ENCODE measurements around the gene VRK2.
"Not testable (repeated sequence)": the region's sequence is repeated elsewhere in the genome, so short reads cannot be mapped to it uniquely, and the experiment has no call there.

VRK2 gene

GRCh38 chr2:58055033-58055786 lies 8.6 kb downstream of the VRK2 start:
- DNase-seq (ENCODE audit: low spot score), result no peak

GRCh38 chr2:58056192-58056916 lies 9.7 kb downstream of the VRK2 start:
- DNase-seq (ENCODE audit: low spot score), result no peak

DNA sequence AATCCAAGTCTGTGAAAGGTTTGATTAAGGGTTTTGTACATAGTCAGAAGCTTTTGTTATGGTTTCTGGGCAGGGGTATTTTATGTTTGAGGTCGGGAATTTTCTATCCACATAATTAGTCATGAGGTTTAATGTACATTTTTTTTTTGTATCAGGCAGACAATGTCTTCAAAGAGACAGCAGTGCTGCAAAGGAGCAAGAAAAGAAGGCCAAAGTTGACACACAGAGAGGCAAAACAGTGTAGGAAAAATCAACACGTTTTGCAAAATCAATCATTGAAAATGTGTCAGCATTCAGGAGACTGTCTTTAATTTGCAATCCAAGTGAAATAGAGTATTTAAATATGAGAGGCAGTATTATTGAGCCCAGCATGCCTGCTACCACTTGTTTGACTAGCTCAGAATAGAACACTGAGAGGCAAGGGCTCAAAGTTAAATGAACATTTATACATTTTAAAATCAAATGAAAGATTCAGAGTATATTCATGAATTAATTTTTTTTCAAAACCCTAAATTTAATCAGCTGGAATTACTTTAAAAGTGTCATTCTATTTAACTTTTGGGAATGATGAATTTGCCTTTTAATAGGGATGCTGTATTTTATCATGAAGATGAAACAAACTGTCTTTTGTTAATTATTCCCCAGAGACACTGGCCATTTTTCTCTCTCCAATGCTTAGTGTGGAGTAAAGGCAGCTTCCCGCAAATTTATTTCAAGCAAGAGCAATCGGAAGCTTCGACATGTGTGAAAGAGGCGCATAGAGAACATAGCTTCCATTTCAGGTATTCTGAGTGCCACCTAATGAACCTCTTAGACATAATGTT lies 11.3 kb downstream of the VRK2 start:
- no peak for DNase-seq (ENCODE audit: low spot score)

DNA sequence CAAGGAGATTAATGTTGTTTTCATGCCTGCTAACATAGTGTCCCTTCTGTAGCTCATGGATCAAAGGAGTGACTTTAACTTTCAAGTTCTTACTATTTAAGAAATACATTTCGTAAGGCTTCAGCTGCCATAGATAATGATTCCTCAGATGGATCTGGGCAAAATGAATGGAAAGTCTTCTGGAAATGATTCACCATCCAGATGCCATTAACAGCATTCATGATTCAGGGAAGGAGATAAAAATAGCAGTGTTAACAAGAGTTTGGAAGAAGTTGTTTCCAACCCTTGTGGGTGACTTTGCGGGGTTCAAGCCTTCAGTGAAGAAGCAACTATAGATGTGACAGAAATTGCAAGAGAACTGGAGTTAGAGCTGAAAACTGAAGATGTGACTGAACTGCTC lies 17.0 kb downstream of the VRK2 start:
- no peak for DNase-seq (ENCODE audit: low spot score)

GRCh38 chr2:58064086-58064485 lies 17.5 kb downstream of the VRK2 start:
- no peak for DNase-seq (ENCODE audit: low spot score)

GRCh38 chr2:58065248-58065647 lies 18.6 kb downstream of the VRK2 start:
- no peak for DNase-seq (ENCODE audit: low spot score)

DNA sequence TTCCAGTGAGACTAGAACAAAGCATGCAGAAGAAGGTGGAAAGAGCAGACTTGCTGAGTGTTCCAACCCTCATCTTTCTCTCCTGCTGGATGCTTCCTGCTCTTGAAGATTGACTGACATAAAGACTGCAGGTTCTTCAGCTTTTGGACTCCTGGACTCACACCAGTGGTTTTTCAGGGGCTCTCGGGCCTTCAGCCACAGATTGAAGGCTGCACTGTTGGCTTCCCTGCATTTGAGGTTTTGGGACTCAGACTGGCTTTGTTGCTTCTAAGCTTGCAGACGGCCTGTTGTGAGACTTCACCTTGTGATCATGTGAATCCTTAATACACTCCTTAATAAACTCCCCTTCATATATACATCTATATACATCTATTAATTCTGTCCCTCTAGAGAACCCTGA lies 20.4 kb downstream of the VRK2 start:
- no peak for DNase-seq (ENCODE audit: low spot score)

GRCh38 chr2:58070765-58071164 lies 24.2 kb downstream of the VRK2 start:
- no peak for DNase-seq (ENCODE audit: low spot score)

DNA sequence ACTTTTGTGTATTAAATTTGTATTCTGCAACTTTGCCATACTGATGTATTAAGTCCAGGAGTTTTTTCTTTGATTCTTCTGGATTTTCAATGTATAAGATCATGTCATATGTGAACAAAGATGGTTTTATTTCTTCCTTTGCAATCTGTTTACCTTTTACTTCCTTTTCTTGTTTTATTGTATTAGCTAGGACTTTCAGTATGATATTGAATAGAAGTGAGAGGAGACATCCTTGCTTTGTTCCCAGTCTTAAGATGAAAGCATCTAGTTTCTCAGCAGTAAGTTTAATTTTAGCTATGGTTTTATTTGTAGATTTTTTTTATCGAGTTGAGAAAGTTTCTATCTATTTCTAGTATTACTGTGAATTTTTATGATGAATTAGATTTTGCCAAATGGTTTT lies 25.5 kb downstream of the VRK2 start:
- DNase-seq (ENCODE audit: low spot score), result no peak

- DNase-seq (ENCODE audit: low spot score), result no peak
These were observed 26.4 kb downstream of the VRK2 start for GRCh38 chr2:58073008-58073407.

DNA sequence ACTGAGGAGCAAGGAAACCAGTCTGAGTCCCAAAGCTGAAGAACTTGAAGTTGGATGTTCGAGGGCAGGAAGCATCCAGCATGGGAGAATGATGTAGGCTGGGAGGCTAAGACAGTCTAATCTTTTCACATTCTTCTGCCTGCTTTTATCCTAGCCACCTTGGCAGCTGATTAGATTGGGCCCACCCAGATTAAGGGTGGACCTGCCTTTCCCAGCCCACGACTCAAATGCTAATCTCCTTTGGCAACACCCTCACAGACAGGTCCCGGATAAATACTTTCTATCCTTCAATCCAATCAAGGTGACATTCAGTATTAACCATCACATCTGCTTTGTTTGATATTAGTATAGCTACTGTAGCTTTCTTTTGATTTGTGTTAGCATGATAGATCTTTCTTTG lies 27.1 kb downstream of the VRK2 start:
- no peak for DNase-seq (ENCODE audit: low spot score)

GRCh38 chr2:58081000-58081399 lies 34.4 kb downstream of the VRK2 start:
- peak; percentile 0 for DNase-seq (ENCODE audit: low spot score)

DNA sequence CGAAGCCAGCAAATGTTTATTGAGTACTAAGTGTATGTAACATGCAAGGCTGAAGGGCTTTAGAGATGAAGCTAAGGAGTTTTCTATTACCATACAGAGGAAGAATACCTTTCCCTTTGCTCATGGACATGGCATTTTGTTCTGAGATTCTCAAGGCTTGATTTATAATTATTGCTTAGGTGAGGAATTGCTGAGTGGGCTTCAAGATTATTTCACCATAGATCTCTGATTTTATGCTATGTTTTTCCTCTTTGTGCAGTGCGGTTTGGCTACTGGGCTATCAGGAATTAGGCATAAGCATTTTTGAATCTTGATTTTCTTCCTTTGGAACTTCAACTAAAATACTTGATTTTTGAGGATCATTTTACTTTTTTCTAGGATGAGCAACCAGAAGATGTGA lies 42.5 kb downstream of the VRK2 start:
- DNase-seq (ENCODE audit: low spot score), result no peak

DNA sequence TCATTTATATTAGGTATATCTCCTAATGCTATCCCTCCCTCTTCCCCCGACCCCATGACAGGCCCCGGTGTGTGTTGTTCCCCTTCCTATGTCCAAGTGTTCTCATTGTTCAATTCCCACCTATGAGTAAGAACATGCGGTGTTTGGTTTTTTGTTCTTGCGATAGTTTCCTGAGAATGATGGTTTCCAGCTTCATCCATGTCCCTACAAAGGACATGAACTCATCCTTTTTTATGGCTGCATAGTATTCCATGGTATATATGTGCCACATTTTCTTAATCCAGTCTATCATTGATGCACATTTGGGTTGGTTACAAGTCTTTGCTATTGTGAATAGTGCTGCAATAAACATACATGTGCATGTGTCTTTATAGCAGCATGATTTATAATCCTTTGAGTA lies 46.2 kb downstream of the VRK2 start:
- DNase-seq (ENCODE audit: low spot score), result not testable (repeated sequence)

DNA sequence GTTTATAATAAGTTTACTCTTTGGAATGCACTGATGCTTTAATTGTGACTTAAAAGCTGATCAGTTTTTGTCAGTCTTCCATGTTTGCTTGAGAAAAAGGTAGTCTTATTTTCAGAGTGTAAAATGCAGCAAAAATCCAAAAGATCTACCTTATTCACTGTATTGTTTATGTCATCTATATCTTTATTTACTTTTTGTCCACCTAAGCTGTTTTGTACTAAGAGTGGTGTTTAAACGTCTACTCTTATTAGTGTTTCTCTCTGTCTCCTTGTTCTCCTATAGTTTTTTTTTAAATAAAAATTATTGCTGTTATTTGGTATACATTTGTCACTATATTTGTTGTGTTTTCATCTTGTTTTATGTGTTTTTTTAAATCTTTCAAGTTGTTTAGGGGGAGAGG lies 50.4 kb downstream of the VRK2 start:
- no peak for DNase-seq (ENCODE audit: low spot score)

GRCh38 chr2:58098254-58099095 lies 51.9 kb downstream of the VRK2 start:
- no peak for DNase-seq (ENCODE audit: low spot score)

DNA sequence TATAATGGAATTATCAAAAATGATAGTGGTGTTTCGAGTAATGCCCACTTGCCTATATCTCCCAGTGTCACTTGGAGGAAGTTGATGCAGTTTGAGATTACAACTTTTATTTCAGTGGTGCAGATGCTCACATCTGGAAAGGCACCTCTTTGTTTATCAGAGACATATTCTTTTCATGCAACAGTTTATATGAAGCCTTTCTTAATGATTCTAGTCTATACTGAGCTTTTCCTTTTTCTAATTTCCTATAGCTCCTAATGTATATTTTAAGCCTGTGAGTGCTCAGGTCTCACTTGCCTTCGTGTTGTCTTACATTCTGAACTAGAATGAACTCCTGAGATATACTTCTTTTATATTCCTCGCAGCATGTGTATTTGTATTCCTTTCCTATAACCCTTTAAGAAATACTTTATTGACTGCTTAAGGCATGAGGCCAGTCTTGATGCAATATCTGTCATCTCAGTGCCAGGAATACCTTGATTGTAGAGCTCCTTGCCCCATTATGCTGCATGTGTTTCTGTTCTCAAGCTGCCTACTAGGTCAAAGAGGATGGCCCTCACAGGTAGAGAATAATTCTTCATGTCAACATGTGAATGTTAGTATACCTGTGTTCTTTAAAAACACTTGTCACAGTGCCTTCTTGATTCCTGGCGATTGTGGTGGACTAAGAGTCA lies 52.6 kb downstream of the VRK2 start:
- DNase-seq (ENCODE audit: low spot score), result no peak

- DNase-seq (ENCODE audit: low spot score), result no peak
These were observed 54.9 kb downstream of the VRK2 start for GRCh38 chr2:58101500-58101899.

- DNase-seq (ENCODE audit: low spot score), result no peak
These were observed 60.3 kb downstream of the VRK2 start for GRCh38 chr2:58106896-58107295.

DNA sequence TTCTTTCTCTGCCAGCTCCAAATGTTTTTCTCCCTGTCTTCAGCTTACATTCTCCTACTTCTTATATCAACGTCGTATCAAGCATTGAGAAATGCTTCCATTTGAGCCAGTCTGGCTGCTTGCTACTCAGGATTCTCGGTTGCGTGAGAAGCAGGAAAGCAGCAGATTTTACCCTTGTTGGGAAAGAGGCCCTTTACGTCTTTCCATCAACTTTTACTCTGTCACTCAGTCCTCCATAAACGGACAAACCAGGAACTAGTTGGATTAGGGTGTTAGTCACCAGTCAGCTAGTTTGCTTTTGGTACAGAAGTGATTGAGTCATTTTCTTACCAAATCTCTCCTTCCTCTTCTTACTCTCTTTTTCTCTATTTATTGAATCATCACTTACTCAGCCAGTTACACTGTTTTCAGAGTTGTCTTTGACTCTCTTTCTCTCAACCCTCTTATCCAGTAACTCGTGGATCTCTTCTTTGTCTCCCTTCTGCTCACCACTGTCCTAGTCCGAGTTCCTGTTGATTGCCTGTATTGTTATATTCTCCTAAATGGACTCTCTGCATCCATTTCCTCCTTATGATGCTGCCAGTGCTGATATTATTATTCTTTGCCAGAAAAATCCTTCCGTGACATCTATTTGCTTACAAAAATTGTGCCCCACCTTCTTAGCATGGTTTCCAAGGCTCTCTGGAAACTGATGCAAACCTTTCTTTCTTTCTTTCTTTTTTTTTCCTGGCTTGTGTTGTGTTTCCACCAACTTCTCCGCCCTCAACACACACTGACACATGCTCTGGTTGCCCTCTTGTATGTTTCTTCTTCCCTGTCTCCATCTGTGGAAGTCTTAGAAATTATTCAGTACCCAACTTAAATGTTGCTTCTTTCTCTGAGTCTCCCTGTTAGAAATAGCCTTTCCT lies 61.5 kb downstream of the VRK2 start:
- DNase-seq (ENCODE audit: low spot score), result no peak

Data from HuH-7.5 (cell line).